ENCODE results near the gene AQP1.

Gene AQP1

GRCh38 chr7:30886608-30887011 is 25.0 kb upstream of the AQP1 start:
- no peak for DNase-seq

GRCh38 chr7:30887464-30887872 is 24.2 kb upstream of the AQP1 start:
- DNase-seq: peak; percentile 84

GRCh38 chr7:30888747-30889146 is 22.9 kb upstream of the AQP1 start:
- DNase-seq: peak; percentile 53

GRCh38 chr7:30890226-30890625 is 21.4 kb upstream of the AQP1 start:
- no peak for DNase-seq

GRCh38 chr7:30893357-30893756 is 18.3 kb upstream of the AQP1 start:
- DNase-seq: no peak

- no peak for DNase-seq
Observed at GRCh38 chr7:30894009-30894408, 17.6 kb upstream of the AQP1 start.

GRCh38 chr7:30894866-30895605 is 16.6 kb upstream of the AQP1 start:
- peak; percentile 37 for DNase-seq

GRCh38 chr7:30896036-30896435 is 15.6 kb upstream of the AQP1 start:
- no peak for DNase-seq

- DNase-seq: no peak
Observed at GRCh38 chr7:30896783-30897637, 14.6 kb upstream of the AQP1 start.

GRCh38 chr7:30897770-30898169 is 13.9 kb upstream of the AQP1 start:
- DNase-seq: no peak

- no peak for DNase-seq
Observed at GRCh38 chr7:30898411-30898810, 13.2 kb upstream of the AQP1 start.

GRCh38 chr7:30899066-30899465 is 12.6 kb upstream of the AQP1 start:
- DNase-seq: no peak

GRCh38 chr7:30899630-30900029 is 12.0 kb upstream of the AQP1 start:
- no peak for DNase-seq

- no peak for DNase-seq
Observed at GRCh38 chr7:30900053-30900452, 11.6 kb upstream of the AQP1 start.

GRCh38 chr7:30900803-30901362 is 10.8 kb upstream of the AQP1 start:
- DNase-seq: no peak

GRCh38 chr7:30901856-30902255 is 9.8 kb upstream of the AQP1 start:
- no peak for DNase-seq

- DNase-seq: no peak
Observed at GRCh38 chr7:30902466-30902865, 9.2 kb upstream of the AQP1 start.

- no peak for DNase-seq
Observed at GRCh38 chr7:30903146-30903545, 8.5 kb upstream of the AQP1 start.

GRCh38 chr7:30904561-30904960 is 7.1 kb upstream of the AQP1 start:
- no peak for DNase-seq

GRCh38 chr7:30905078-30906012 is 6.3 kb upstream of the AQP1 start:
- DNase-seq: no peak

GRCh38 chr7:30906014-30906413 is 5.6 kb upstream of the AQP1 start:
- DNase-seq: no peak

GRCh38 chr7:30906515-30907240 is 5.0 kb upstream of the AQP1 start:
- DNase-seq: no peak
